SU-DHL-6 (cell line): ENCODE measurements around the gene RNF135.

Source experiments
- CTCF ChIP-seq: fragments of 200-600 bp; sonication (generic); IDR thresholded peaks from one replicate; pipeline ENCODE4 v1.5.1; 2017; ENCODE audit warnings: antibody characterized with exemption, mild to moderate bottlenecking, low read length, moderate library complexity; ENCODE audit not compliant: insufficient read depth, poor library complexity, severe bottlenecking
- EZH2phosphoT487 ChIP-seq: fragments of 200-600 bp; sonication (generic), shearing (Covaris generic); conservative IDR thresholded peaks from 2 replicates; pipeline ENCODE4 v1.6.1; 2018; ENCODE audit warnings: mild to moderate bottlenecking, antibody characterized with exemption, low read length, moderate library complexity, mixed read lengths

- no peak for TF ChIP-seq CTCF
- TF ChIP-seq EZH2phosphoT487, result no peak
These were observed 44.8 kb downstream of the RNF135 start for GRCh38 chr17:31015639-31016038.
